Neural progenitor cell (in vitro differentiated cells): ENCODE data around the gene TNFAIP6. TPM values are rescaled to one million over a fixed set of nuclear protein-coding genes. Genes with fewer than 3 reads are reported as not detected.

Experiments used
- DNase-seq: peaks from one replicate; pipeline ENCODE4 v3.0.0-alpha.2; 2016; ENCODE audit warnings: low spot score
- H2AFZ ChIP-seq: fragments of 200-600 bp; sonication (generic); replicated peaks from 2 replicates; pipeline ENCODE4 v1.6.1; 2016; ENCODE audit warnings: antibody characterized with exemption
- H3F3A ChIP-seq: fragments of 200-600 bp; sonication (generic); 2 replicates; pipeline ENCODE4 v1.6.1; 2016; ENCODE audit warnings: antibody characterized with exemption, low read depth
- H3K27ac ChIP-seq: fragments of 200-600 bp; sonication (generic); 2 replicates; pipeline ENCODE4 v1.5.1; 2016; ENCODE audit warnings: mild to moderate bottlenecking
- H3K27me3 ChIP-seq: fragments of 200-600 bp; sonication (generic); 2 replicates; pipeline ENCODE4 v1.6.1; 2016; ENCODE audit warnings: mild to moderate bottlenecking, moderate library complexity
- H3K36me3 ChIP-seq: fragments of 200-600 bp; sonication (generic); 2 replicates; pipeline ENCODE4 v1.5.1; 2016
- H3K4me1 ChIP-seq: fragments of 200-600 bp; sonication (generic); 2 replicates; pipeline ENCODE4 v1.6.1; 2016; ENCODE audit warnings: mixed run types
- H3K4me2 ChIP-seq: fragments of 200-600 bp; sonication (generic); 2 replicates; pipeline ENCODE4 v1.6.1; 2016
- H3K4me3 ChIP-seq: fragments of 200-600 bp; sonication (generic); 2 replicates; pipeline ENCODE4 v1.5.1; 2016
- H3K79me2 ChIP-seq: fragments of 200-600 bp; sonication (generic); 2 replicates; pipeline ENCODE4 v1.6.1; 2016; ENCODE audit warnings: low read depth
- H3K9ac ChIP-seq: fragments of 200-600 bp; sonication (generic); 2 replicates; pipeline ENCODE4 v1.6.1; 2016
- H3K9me3 ChIP-seq: fragments of 200-600 bp; sonication (generic); 2 replicates; pipeline ENCODE4 v1.5.1; 2016; ENCODE audit warnings: low read depth
- H4K20me1 ChIP-seq: fragments of 200-600 bp; sonication (generic); 2 replicates; pipeline ENCODE4 v1.6.1; 2016; ENCODE audit warnings: low read depth
- H3K27ac Mint-ChIP-seq: 3 replicates; pipeline ENCODE4 v1.8.0; 2021; ENCODE audit warnings: mixed read lengths
- H3K27me3 Mint-ChIP-seq: 2 replicates; pipeline ENCODE4 v1.8.0; 2022; ENCODE audit warnings: low read depth, mild to moderate bottlenecking, inconsistent platforms, moderate library complexity, mixed read lengths; ENCODE audit not compliant: insufficient read depth
- H3K36me3 Mint-ChIP-seq: 3 replicates; pipeline ENCODE4 v1.8.0; 2021; ENCODE audit warnings: mixed read lengths
- H3K4me1 Mint-ChIP-seq: 3 replicates; pipeline ENCODE4 v1.8.0; 2021; ENCODE audit warnings: mixed read lengths
- H3K4me3 Mint-ChIP-seq: 3 replicates; pipeline ENCODE4 v1.8.0; 2021; ENCODE audit warnings: mild to moderate bottlenecking, moderate library complexity, mixed read lengths
- H3K9me3 Mint-ChIP-seq: 3 replicates; pipeline ENCODE4 v1.8.0; 2020; ENCODE audit warnings: mixed read lengths
- EZH2 ChIP-seq: fragments of 200-600 bp; sonication (generic); IDR thresholded peaks from 2 replicates; pipeline ENCODE4 v1.6.1; 2017; ENCODE audit warnings: antibody characterized with exemption, mild to moderate bottlenecking, moderate library complexity
- EZH2phosphoT487 ChIP-seq: fragments of 200-600 bp; sonication (generic); IDR thresholded peaks from 2 replicates; pipeline ENCODE4 v1.6.1; 2017; ENCODE audit warnings: antibody characterized with exemption
- total RNA-seq: library from RNA; depleted of rRNA; stranded (reverse); fragments of >200 nt; gene quantifications from 2 replicates; pipeline ENCODE4 v1.2.3, GENCODE V29; 2015; ENCODE audit warnings: low replicate concordance
- TF ChIP-seq, protein P1 (sequence below): fragments of 200-600 bp; sonication (generic); IDR thresholded peaks from 2 replicates; pipeline ENCODE4 v1.5.1; 2017; ENCODE audit warnings: antibody characterized with exemption, mild to moderate bottlenecking

Gene TNFAIP6
- total RNA-seq, 1 donor from 2014 or later, result 0.22 TPM

DNA sequence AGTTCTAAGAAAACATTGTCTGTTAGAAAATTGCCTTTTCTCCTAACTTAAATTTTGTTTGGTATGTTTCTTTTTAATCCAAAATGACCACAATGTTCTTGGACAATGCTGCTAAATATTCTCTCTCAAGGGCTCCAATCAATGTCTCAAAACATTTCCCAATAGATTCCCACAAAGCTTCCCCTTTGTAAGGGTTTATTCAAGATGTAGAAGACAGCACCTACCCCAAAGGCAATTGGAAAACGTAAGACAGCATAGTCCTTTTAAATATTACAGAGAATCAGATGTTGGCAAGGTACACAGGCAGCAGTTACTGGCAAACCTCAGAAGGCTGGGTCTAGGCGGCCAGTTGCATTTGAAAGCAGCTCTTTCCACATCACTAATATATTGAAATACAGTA, 34.0 kb downstream of the TNFAIP6 start:
- Histone ChIP-seq H4K20me1 (no peaks in the 10 kb centered on the region), H3F3A (no peaks in the 10 kb centered on the region), H3K9me3 (no peaks in the 10 kb centered on the region), H3K27me3 (no peaks in the 10 kb centered on the region), H3K4me2 (no peak overlapping the region), H3K79me2 (no peaks in the 10 kb centered on the region), H3K36me3 (no peaks in the 10 kb centered on the region), H3K9ac (no peak overlapping the region), H2AFZ (no peak overlapping the region), H3K4me1 (no peaks in the 10 kb centered on the region), H3K4me3 (no peak overlapping the region), H3K27ac (no peak overlapping the region)
- Mint-ChIP-seq H3K4me1 (no peaks in the 10 kb centered on the region), H3K4me3 (no peak overlapping the region), H3K36me3 (no peaks in the 10 kb centered on the region), H3K27ac (no peak overlapping the region), H3K9me3 (peaks cover 6% of the 10 kb centered on the region), H3K27me3 (peaks cover 3% of the 10 kb centered on the region)
- TF ChIP-seq EZH2phosphoT487 (no peak), EZH2 (no peak)
- TF ChIP-seq, protein P1, sequence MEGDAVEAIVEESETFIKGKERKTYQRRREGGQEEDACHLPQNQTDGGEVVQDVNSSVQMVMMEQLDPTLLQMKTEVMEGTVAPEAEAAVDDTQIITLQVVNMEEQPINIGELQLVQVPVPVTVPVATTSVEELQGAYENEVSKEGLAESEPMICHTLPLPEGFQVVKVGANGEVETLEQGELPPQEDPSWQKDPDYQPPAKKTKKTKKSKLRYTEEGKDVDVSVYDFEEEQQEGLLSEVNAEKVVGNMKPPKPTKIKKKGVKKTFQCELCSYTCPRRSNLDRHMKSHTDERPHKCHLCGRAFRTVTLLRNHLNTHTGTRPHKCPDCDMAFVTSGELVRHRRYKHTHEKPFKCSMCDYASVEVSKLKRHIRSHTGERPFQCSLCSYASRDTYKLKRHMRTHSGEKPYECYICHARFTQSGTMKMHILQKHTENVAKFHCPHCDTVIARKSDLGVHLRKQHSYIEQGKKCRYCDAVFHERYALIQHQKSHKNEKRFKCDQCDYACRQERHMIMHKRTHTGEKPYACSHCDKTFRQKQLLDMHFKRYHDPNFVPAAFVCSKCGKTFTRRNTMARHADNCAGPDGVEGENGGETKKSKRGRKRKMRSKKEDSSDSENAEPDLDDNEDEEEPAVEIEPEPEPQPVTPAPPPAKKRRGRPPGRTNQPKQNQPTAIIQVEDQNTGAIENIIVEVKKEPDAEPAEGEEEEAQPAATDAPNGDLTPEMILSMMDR, result no peak
- DNase-seq, result no peak

DNA sequence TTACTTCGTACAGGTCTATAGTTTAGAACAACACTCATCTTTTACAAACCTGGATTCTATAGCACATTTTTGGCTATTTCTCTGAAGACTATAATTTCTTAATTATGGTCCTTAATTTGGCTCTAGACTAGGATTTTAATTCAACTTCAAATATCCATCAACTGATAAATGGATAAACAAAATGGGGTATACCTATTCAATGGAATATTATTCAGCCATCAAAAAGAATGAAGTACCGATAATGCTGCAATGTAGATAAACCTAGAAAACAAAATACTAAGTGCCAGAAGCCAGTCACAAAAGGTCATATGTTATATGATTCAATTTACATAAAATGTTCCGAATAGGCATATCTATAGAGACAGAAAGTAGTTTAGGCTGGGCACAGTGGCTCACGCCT, 37.1 kb downstream of the TNFAIP6 start:
- H3K4me2 ChIP-seq, result no peak overlapping the region
- no peak overlapping the region for H3K27ac ChIP-seq
- Mint-ChIP-seq H3K9me3 (peaks cover 6% of the 10 kb centered on the region), H3K27ac (no peak overlapping the region), H3K4me3 (no peak overlapping the region), H3K4me1 (no peaks in the 10 kb centered on the region), H3K36me3 (no peaks in the 10 kb centered on the region), H3K27me3 (peaks cover 6% of the 10 kb centered on the region)
- H3K9ac ChIP-seq, result no peak overlapping the region
- H3K36me3 ChIP-seq, result no peaks in the 10 kb centered on the region
- H2AFZ ChIP-seq, result no peak overlapping the region
- no peaks in the 10 kb centered on the region for H3K4me1 ChIP-seq
- H3K79me2 ChIP-seq, result no peaks in the 10 kb centered on the region
- no peaks in the 10 kb centered on the region for H4K20me1 ChIP-seq
- no peaks in the 10 kb centered on the region for H3K27me3 ChIP-seq
- no peaks in the 10 kb centered on the region for H3F3A ChIP-seq
- no peak overlapping the region for H3K4me3 ChIP-seq
- no peaks in the 10 kb centered on the region for H3K9me3 ChIP-seq
- DNase-seq, result no peak
- TF ChIP-seq, protein P1, result no peak
- TF ChIP-seq EZH2, result no peak
- TF ChIP-seq EZH2phosphoT487, result no peak

DNA sequence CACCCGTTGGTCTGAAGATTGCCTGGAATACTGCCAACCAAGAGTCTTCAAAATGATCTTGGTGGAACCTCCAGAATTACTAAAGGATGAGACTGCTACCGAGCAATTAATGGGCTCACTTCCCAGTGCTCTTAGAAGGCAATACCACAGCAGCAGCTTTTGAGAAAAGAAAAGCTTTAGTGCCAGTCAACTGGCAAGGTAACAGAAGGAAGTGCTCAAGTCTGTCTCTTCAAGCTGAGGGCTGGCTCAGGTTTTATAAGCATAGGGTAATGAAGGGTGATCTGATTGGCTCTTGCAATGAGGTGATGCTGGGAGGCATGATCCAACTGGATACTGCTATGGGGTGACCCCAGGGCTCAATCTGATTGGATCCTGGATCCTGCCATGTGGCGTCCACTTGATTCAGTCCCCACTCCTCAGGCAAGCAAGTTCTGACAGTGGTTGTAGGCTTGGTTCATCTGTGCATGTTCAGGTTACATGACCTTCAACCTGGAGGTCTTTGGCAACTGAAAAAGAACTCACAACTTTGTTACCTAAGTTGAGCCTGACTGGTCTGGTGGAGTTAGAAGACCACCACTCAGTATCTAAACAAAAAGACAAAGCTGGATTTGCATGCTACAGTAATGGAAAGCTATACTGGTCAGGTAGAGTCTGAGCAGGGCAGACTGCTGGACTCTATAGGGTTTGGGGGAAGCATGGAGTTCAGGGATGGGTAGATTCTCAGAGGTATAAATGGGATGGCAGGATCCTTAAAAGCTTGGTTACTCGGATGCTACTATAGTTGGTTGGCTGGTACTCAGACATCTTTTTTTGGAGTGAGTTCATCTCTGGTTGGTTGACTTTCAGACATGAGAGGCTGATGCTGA, 38.4 kb downstream of the TNFAIP6 start:
- TF ChIP-seq EZH2phosphoT487, result no peak
- TF ChIP-seq EZH2, result no peak
- TF ChIP-seq, protein P1, result no peak
- Histone ChIP-seq H3K4me1 (no peaks in the 10 kb centered on the region), H3K79me2 (no peaks in the 10 kb centered on the region), H2AFZ (no peak overlapping the region), H3K9ac (no peak overlapping the region), H3K9me3 (no peaks in the 10 kb centered on the region), H3K36me3 (no peaks in the 10 kb centered on the region), H3F3A (no peaks in the 10 kb centered on the region), H4K20me1 (no peaks in the 10 kb centered on the region), H3K27me3 (no peaks in the 10 kb centered on the region), H3K27ac (no peak overlapping the region), H3K4me2 (no peak overlapping the region), H3K4me3 (no peak overlapping the region)
- Mint-ChIP-seq H3K4me3 (no peak overlapping the region), H3K36me3 (no peaks in the 10 kb centered on the region), H3K27me3 (peaks cover 6% of the 10 kb centered on the region), H3K4me1 (no peaks in the 10 kb centered on the region), H3K9me3 (peaks cover 2% of the 10 kb centered on the region), H3K27ac (no peak overlapping the region)
- no peak for DNase-seq
